Type B pancreatic cell (in vitro differentiated cells): Measurements from ENCODE around the gene ZNF154. TPM values are rescaled to one million over a fixed set of nuclear protein-coding genes. Genes with fewer than 3 reads are reported as not detected.
A peak's percentile ranks its signal among the peaks of the same experiment; 100 is the strongest.
"Not testable (repeated sequence)": the region's sequence is repeated elsewhere in the genome, so short reads cannot be mapped to it uniquely, and the experiment has no call there.

Source experiments
- DNase-seq: peaks from one replicate; pipeline ENCODE4 v3.0.0; 2021; ENCODE audit warnings: mixed read lengths; ENCODE audit not compliant: unreplicated experiment; ENCODE audit errors: extremely low spot score
- H3K27ac Mint-ChIP-seq: 2 replicates; pipeline ENCODE4 v1.8.0; 2021; ENCODE audit warnings: mild to moderate bottlenecking, mixed read lengths
- H3K27me3 Mint-ChIP-seq: 2 replicates; pipeline ENCODE4 v1.8.0; 2021; ENCODE audit warnings: mixed read lengths
- H3K36me3 Mint-ChIP-seq: 2 replicates; pipeline ENCODE4 v1.8.0; 2021; ENCODE audit warnings: mixed read lengths
- H3K4me1 Mint-ChIP-seq: one replicate; pipeline ENCODE4 v1.8.0; 2021; ENCODE audit warnings: mixed read lengths; ENCODE audit not compliant: unreplicated experiment
- H3K4me3 Mint-ChIP-seq: 2 replicates; pipeline ENCODE4 v1.8.0; 2021; ENCODE audit warnings: mild to moderate bottlenecking, mixed read lengths
- H3K9me3 Mint-ChIP-seq: 2 replicates; pipeline ENCODE4 v1.8.0; 2021; ENCODE audit warnings: mixed read lengths
- total RNA-seq: library from RNA; stranded (reverse); gene quantifications from 2 replicates; pipeline ENCODE4 v1.2.1, GENCODE V29; 2021; ENCODE audit warnings: low replicate concordance
- TF ChIP-seq, protein P1 (sequence below): fragments of 200-600 bp; sonication (generic); conservative IDR thresholded peaks from 2 replicates; pipeline ENCODE4 v1.5.0; 2021; ENCODE audit warnings: antibody characterized with exemption, mild to moderate bottlenecking

ZNF154 gene
- total RNA-seq, 1 donor from 2014 or later = 15.4 TPM

DNA sequence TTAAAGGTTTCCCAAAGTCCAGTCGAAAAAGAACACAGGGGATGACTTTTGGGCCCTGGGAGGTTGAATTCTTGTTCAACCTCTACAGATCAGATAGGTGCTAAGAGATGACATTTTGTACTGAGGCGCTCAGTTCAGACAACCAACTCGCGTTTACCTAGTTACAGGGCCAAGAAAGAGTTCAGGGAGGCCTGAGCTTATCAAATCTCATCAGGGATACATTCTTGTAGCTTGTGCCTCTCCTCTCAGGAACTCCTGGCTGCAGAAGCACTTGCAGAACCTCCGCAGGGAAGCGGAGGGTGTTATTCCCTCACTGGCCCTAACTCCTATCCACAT, 38.4 kb upstream of the ZNF154 start:
- Mint-ChIP-seq H3K36me3 (peaks cover 51% of the 10 kb centered on the region), H3K4me3 (peak overlapping the region; percentile 93), H3K9me3 (peaks cover 31% of the 10 kb centered on the region), H3K27ac (peak overlapping the region; percentile 94), H3K4me1 (peaks cover 15% of the 10 kb centered on the region), H3K27me3 (no peaks in the 10 kb centered on the region)
- DNase-seq = no peak
- TF ChIP-seq, protein P1, sequence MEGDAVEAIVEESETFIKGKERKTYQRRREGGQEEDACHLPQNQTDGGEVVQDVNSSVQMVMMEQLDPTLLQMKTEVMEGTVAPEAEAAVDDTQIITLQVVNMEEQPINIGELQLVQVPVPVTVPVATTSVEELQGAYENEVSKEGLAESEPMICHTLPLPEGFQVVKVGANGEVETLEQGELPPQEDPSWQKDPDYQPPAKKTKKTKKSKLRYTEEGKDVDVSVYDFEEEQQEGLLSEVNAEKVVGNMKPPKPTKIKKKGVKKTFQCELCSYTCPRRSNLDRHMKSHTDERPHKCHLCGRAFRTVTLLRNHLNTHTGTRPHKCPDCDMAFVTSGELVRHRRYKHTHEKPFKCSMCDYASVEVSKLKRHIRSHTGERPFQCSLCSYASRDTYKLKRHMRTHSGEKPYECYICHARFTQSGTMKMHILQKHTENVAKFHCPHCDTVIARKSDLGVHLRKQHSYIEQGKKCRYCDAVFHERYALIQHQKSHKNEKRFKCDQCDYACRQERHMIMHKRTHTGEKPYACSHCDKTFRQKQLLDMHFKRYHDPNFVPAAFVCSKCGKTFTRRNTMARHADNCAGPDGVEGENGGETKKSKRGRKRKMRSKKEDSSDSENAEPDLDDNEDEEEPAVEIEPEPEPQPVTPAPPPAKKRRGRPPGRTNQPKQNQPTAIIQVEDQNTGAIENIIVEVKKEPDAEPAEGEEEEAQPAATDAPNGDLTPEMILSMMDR = no peak

DNA sequence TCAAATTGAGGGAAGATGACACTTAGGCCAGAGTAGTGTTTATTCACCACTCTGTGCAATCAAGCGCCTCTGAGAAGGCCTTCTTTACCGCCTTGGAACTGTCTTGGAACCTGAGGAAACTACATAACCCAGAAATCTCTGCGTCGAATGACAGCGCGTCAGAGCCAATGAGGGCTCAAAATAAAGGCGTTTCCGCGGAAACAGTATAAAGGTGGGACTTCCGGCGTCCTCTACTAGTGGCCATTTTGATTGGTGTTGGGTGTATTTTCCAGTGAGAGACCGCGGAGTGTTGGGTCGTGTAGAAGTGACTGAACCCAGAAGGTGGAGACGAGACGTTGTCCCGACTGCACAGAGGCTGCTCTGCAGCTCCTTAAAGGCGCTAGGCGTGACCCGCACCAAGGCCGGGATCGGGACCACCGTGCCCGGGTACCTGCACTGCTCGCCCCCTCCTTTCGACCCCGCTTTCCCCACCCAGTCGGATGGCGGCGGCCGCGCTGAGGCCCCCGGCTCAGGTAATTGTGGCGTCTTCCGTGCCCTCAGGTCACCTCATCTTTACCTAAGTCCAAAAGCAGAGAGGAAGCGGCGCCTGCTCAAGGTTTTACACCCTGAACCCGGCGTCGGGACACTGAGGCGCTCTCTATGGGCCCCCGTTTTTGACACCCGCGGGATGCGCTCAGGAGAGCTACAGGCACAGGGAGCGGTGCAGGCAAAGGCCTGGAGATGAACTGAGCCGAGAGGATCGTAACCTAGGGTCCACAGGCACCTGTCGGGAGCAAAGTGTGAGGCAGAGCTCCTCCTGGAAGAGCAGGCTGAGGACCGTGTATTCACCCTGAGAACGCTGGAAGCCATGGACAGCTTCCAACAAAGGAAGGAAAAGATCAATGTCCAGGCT, 37.8 kb upstream of the ZNF154 start, which contains the start of gene ZNF776:
Gene ZNF776, plus strand, starts transcription at position 236 of the 892 bp plus-strand sequence. Its CDS starts 244 bp downstream, at position 480.
- H3K9me3 Mint-ChIP-seq = peaks cover 26% of the 10 kb centered on the region
- H3K27me3 Mint-ChIP-seq = no peaks in the 10 kb centered on the region
- TF ChIP-seq, protein P1 = no peak
- peak within 1 kb of the TSS; percentile 94 for H3K27ac Mint-ChIP-seq
- H3K36me3 Mint-ChIP-seq = peaks cover 46% of the 10 kb centered on the region
- H3K4me3 Mint-ChIP-seq = peak within 1 kb of the TSS; percentile 93
- DNase-seq = peak; percentile 73
- H3K4me1 Mint-ChIP-seq = peaks cover 15% of the 10 kb centered on the region

DNA sequence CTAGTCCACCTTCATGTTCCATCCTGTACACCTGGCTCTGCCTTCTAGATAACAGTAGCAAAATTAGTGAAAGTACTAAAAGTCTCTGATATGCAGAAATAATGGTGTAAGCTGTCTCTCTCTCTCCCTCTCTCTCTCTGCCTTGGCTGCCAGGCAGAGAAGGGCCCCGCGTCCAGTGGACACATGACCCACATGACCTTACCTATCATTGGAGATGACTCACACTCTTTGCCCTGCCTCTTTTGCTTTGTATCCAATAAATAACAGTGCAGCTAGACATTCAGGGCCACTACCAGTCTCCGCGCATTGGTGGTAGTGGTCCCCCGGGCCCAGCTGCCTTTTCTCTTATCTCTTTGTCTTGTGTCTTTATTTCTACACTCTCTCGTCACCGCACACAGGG, 29.8 kb upstream of the ZNF154 start:
- H3K4me1 Mint-ChIP-seq, H3K36me3 Mint-ChIP-seq, DNase-seq, H3K9me3 Mint-ChIP-seq, H3K27me3 Mint-ChIP-seq, H3K4me3 Mint-ChIP-seq, H3K27ac Mint-ChIP-seq: not testable (repeated sequence)

DNA sequence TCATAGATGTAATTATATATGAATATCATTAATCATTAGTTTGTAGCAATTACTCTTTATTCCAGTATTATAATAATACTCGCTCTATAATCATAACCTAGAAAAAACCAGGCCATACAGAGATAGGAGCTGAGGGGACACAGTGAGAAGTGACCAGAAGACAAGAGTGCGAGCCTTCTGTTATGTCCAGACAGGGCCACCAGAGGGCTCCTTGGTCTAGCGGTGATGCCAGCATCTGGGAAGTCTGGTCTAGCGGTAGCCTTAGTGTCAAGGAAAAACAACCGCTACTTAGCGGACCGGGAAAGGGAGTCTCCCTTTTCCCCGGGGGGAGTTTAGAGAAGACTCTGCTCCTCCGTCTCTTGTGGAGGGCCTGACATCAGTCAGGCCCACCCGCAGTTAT, 29.3 kb upstream of the ZNF154 start:
- not testable (repeated sequence) for DNase-seq, H3K9me3 Mint-ChIP-seq, H3K4me3 Mint-ChIP-seq, H3K36me3 Mint-ChIP-seq, H3K27me3 Mint-ChIP-seq, H3K4me1 Mint-ChIP-seq, H3K27ac Mint-ChIP-seq
- TF ChIP-seq, protein P1 = peak; percentile 78

DNA sequence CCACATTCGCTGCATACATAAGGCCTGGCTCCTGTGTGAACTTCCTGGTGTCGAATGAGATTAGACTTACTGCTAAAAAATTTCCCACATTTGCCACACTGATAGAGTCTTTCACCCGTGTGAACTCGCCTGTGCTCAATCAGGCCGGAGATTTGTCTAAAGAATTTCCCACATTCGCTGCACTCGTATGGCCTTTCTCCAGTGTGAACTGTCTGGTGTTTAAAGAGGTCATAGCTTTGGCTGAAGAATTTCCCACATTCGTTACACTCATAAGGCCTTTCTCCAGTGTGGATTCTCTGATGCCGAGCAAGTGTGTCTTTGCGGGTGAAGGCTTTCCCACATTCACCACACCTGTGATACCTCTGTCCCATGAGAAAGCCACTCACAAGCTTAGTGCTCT, 11.9 kb upstream of the ZNF154 start:
- DNase-seq = peak; percentile 29
- Mint-ChIP-seq H3K4me3 (no peak overlapping the region), H3K36me3 (peaks cover 69% of the 10 kb centered on the region), H3K27me3 (no peaks in the 10 kb centered on the region), H3K4me1 (no peaks in the 10 kb centered on the region), H3K27ac (no peak overlapping the region), H3K9me3 (peaks cover 17% of the 10 kb centered on the region)
- TF ChIP-seq, protein P1 = no peak

DNA sequence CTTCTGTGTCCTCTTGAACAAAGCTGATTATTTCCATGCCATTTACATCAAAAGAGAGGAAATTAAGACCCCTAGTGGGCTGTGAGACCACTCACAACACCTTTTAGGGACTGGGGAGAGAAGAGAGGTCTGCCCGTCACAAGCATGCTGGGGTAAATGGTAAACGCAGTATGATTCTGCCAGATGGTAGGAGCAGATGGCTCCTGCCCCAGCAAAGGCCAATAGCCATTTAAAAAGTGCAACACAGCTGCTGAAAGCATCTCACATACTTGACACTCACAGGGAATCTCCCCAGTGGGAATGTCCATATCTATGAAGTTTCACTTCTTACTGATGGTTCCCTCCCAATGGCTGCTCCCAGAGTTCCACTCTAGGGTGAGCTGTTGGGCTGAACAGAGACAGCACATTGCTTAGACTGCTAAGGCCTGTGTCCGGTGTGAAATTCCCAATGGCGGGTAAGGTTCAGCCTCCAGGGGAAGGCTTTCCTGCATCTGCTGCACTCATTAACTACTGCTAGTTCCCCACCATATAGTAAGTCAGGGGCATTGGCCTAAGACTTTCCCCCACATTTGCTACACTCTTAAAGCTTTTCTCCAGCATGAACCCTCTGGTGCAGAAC, 11.0 kb upstream of the ZNF154 start:
- H3K27ac Mint-ChIP-seq = no peak overlapping the region
- DNase-seq = peak; percentile 16
- H3K36me3 Mint-ChIP-seq = peaks cover 74% of the 10 kb centered on the region
- TF ChIP-seq, protein P1 = no peak
- no peak overlapping the region for H3K4me3 Mint-ChIP-seq
- H3K27me3 Mint-ChIP-seq = no peaks in the 10 kb centered on the region
- H3K4me1 Mint-ChIP-seq = no peaks in the 10 kb centered on the region
- peaks cover 17% of the 10 kb centered on the region for H3K9me3 Mint-ChIP-seq
